ENCODE measurements around the gene ABCC6. TPM values are rescaled to one million over a fixed set of nuclear protein-coding genes. Genes with fewer than 3 reads are reported as not detected.

The ABCC6 gene
- polyA plus RNA-seq, 1 of the 3 experiments (the other 2 are of a cell fraction) = 0.71 TPM

Other genes with a start within 250 kb of the ABCC6 start
- gene NOMO3, start 9.0 kb upstream of the ABCC6 start, polyA plus RNA-seq (2012; rRNA removed) = 35.5 and 41.1 TPM in 2 replicates
- gene NPIPA7, start 155.6 kb upstream of the ABCC6 start, polyA plus RNA-seq (2012; rRNA removed) = 16.7 and 26.9 TPM in 2 replicates

Data from SK-N-SH (cell line).